Measurements from ENCODE around the gene TTI1. TPM values are rescaled to one million over a fixed set of nuclear protein-coding genes. Genes with fewer than 3 reads are reported as not detected.

TTI1 gene
- polyA plus RNA-seq, 3 donors: 6.4 to 9.1 (median 8.8) TPM

- Mint-ChIP-seq H3K4me3 (no peak overlapping the region), H3K27me3 (ENCODE audit: low read depth in 3 of 3) (peaks cover 2 to 10% (median 7%) of the 10 kb centered on the region in 3 donors), H3K27ac (no peak overlapping the region), H3K36me3 (no peaks in the 10 kb centered on the region), H3K9me3 (no peaks in the 10 kb centered on the region), H3K4me1 (no peaks in the 10 kb centered on the region)
- no peaks in the 10 kb centered on the region for H4K20me1 ChIP-seq (ENCODE audit: insufficient read depth, low read length)
- DNase-seq: no peak
- no peak overlapping the region for H3K4me2 ChIP-seq (replicated peaks; ENCODE audit: extremely low read depth, low read length, poor library complexity, severe bottlenecking)
- no peaks in the 10 kb centered on the region for H3K79me2 ChIP-seq (ENCODE audit: insufficient read depth, low read length)
- H3K27ac ChIP-seq (ENCODE audit: low read depth in 1 of 2, low read length in 2 of 2): no peak overlapping the region
- H3K9me3 ChIP-seq (replicated peaks in 1 of 2; ENCODE audit: control insufficient read depth in 1 of 2, insufficient read depth in 1 of 2, low read length in 2 of 2): no peaks in the 10 kb centered on the region
- no peak overlapping the region for H3K9ac ChIP-seq (ENCODE audit: insufficient read depth, low read length, poor library complexity, severe bottlenecking)
- TF ChIP-seq, protein P1, sequence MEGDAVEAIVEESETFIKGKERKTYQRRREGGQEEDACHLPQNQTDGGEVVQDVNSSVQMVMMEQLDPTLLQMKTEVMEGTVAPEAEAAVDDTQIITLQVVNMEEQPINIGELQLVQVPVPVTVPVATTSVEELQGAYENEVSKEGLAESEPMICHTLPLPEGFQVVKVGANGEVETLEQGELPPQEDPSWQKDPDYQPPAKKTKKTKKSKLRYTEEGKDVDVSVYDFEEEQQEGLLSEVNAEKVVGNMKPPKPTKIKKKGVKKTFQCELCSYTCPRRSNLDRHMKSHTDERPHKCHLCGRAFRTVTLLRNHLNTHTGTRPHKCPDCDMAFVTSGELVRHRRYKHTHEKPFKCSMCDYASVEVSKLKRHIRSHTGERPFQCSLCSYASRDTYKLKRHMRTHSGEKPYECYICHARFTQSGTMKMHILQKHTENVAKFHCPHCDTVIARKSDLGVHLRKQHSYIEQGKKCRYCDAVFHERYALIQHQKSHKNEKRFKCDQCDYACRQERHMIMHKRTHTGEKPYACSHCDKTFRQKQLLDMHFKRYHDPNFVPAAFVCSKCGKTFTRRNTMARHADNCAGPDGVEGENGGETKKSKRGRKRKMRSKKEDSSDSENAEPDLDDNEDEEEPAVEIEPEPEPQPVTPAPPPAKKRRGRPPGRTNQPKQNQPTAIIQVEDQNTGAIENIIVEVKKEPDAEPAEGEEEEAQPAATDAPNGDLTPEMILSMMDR (IDR thresholded peaks at IDR 0.05): no peak
- H2AFZ ChIP-seq (ENCODE audit: insufficient read depth, low read depth, low read length, poor library complexity, severe bottlenecking): no peak overlapping the region
- H3K27me3 ChIP-seq (ENCODE audit: control insufficient read depth in 2 of 2, insufficient read depth in 2 of 2, low read length in 2 of 2): no peaks in the 10 kb centered on the region
- intact Hi-C loops (cut with micrococcal nuclease): no loop called here
- no peaks in the 10 kb centered on the region for H3K36me3 ChIP-seq (replicated peaks in 1 of 2; ENCODE audit: control insufficient read depth in 1 of 2, insufficient read depth in 2 of 2, low read length in 2 of 2)
- H3K4me1 ChIP-seq (ENCODE audit: control insufficient read depth in 1 of 2, insufficient read depth in 2 of 2, low read length in 2 of 2): no peaks in the 10 kb centered on the region
- no peak overlapping the region for H3K4me3 ChIP-seq (replicated peaks in 1 of 3; ENCODE audit: low read depth in 2 of 3, low read length in 3 of 3)
- WGBS (ENCODE audit: insufficient coverage): 66% methylated on average over 6 of the region's 7 CpGs
Observed at GRCh38 chr20:37935435-37935834, 97.8 kb downstream of the TTI1 start.

DNA sequence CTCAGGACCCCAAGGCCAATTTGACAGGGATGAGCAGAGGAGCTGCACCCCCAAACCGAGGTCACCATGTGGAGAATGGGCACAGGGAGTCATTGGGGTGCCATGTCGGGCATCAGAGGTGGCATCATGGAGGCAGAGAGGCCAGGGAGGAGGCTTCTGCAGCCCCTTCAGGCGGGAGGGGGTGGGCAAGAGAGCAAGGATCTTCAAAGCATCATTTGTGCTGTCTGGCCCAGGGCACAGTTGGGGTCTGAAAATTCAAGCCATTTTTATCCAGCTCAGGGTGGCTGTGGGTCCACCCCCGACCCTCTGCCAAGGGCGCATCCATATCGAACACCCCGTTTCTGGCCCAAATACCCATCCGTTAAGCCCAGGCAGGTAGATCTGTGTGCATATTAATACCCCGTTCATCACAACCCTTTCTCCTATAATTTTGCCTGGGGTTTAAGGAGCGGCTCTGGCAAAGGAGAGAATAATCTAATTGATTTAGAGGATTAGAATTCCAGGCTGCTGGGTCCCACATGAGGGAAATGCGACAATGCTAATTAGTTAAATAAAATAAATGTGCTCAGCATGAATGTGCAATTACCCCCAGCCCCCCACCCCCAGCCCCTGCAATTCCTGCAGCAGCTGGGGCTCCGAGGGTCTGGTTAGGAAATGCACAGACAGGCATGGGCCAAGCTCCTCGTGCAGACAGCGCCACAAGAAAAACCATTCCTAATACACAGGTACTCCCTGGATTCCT lies 98.5 kb downstream of the TTI1 start:
- no peak overlapping the region for H3K4me3 Mint-ChIP-seq
- no peak overlapping the region for H3K27ac Mint-ChIP-seq
- H3K4me1 Mint-ChIP-seq: no peaks in the 10 kb centered on the region
- DNase-seq: no peak
- Histone ChIP-seq H3K4me2 (replicated peaks; ENCODE audit: extremely low read depth, low read length, poor library complexity, severe bottlenecking) (no peak overlapping the region), H4K20me1 (ENCODE audit: insufficient read depth, low read length) (no peaks in the 10 kb centered on the region), H3K79me2 (ENCODE audit: insufficient read depth, low read length) (no peaks in the 10 kb centered on the region), H3K27me3 (ENCODE audit: control insufficient read depth in 2 of 2, insufficient read depth in 2 of 2, low read length in 2 of 2) (no peaks in the 10 kb centered on the region), H3K9me3 (replicated peaks in 1 of 2; ENCODE audit: control insufficient read depth in 1 of 2, insufficient read depth in 1 of 2, low read length in 2 of 2) (no peaks in the 10 kb centered on the region), H3K4me1 (ENCODE audit: control insufficient read depth in 1 of 2, insufficient read depth in 2 of 2, low read length in 2 of 2) (no peaks in the 10 kb centered on the region), H3K27ac (ENCODE audit: low read depth in 1 of 2, low read length in 2 of 2) (no peak overlapping the region), H3K9ac (ENCODE audit: insufficient read depth, low read length, poor library complexity, severe bottlenecking) (no peak overlapping the region), H3K36me3 (replicated peaks in 1 of 2; ENCODE audit: control insufficient read depth in 1 of 2, insufficient read depth in 2 of 2, low read length in 2 of 2) (no peaks in the 10 kb centered on the region), H3K4me3 (replicated peaks in 1 of 3; ENCODE audit: low read depth in 2 of 3, low read length in 3 of 3) (no peak overlapping the region), H2AFZ (ENCODE audit: insufficient read depth, low read depth, low read length, poor library complexity, severe bottlenecking) (no peak overlapping the region)
- no peaks in the 10 kb centered on the region for H3K36me3 Mint-ChIP-seq
- 81% methylated on average over 8 of the region's 14 CpGs for WGBS (ENCODE audit: insufficient coverage)
- TF ChIP-seq, protein P1 (IDR thresholded peaks at IDR 0.05): no peak
- H3K27me3 Mint-ChIP-seq (ENCODE audit: low read depth in 3 of 3): peaks cover 5 to 10% (median 7%) of the 10 kb centered on the region in 3 donors
- H3K9me3 Mint-ChIP-seq: peaks cover 0 to 2% (median 0%) of the 10 kb centered on the region in 7 donors
- intact Hi-C loops (cut with micrococcal nuclease): no loop called here
